Hepatocyte (in vitro differentiated cells): Measurements from ENCODE around the gene PPP4R1.

ENCODE experiments used
- CTCF ChIP-seq: fragments of 200-600 bp; sonication (generic); IDR thresholded peaks from 2 replicates; pipeline ENCODE4 v1.5.1; 2016; ENCODE audit warnings: antibody characterized with exemption, mild to moderate bottlenecking; ENCODE audit not compliant: poor library complexity
- EZH2 ChIP-seq: fragments of 200-600 bp; sonication (generic); IDR thresholded peaks from 2 replicates; pipeline ENCODE4 v1.6.1; 2016; ENCODE audit warnings: antibody characterized with exemption, mild to moderate bottlenecking, borderline replicate concordance
- EZH2phosphoT487 ChIP-seq: fragments of 200-600 bp; sonication (generic); IDR thresholded peaks from one replicate; pipeline ENCODE4 v1.6.1; 2018; ENCODE audit warnings: antibody characterized with exemption, mild to moderate bottlenecking, low read depth, moderate library complexity; ENCODE audit not compliant: unreplicated experiment, severe bottlenecking

GRCh38 chr18:9653390-9653789, 39.0 kb upstream of the PPP4R1 start:
- TF ChIP-seq CTCF = no peak
- no peak for TF ChIP-seq EZH2phosphoT487
- no peak for TF ChIP-seq EZH2
